Stimulated activated CD4-positive, alpha-beta T cell treated with anti-CD3 and anti-CD28 coated beads, Interleukin-15, amount 100 ng/mL, for 48 hours (primary cell): ENCODE data around the gene HSBP1.

Experiments
- DNase-seq, 2 donors: peaks; one replicate each; pipeline ENCODE4 v3.0.0-alpha.2; 2020; ENCODE audit warnings: low read depth in 2 of 2

Gene HSBP1

GRCh38 chr16:83803811-83804210 lies 4.0 kb upstream of the HSBP1 start:
- DNase-seq = no peak

DNA sequence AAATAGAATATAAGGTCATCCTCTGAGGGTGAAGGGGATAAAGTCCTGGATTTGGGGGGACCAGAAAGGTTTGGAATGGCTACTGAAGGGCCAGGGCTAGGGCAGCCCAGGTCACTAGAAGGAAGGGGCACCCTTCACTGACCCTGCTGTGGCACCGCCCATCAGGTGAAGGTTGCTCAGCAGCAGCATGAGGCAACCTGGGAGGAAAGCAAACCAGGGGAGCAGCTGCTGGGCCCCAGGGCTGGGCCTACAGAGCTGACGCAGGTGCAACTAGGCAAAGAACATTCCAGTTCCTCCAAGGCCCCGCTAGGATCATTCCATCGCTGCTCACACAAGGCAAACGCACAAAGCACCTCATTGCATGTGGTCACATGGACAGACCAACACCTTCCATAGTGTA lies 3.4 kb upstream of the HSBP1 start:
- DNase-seq = no peak

DNA sequence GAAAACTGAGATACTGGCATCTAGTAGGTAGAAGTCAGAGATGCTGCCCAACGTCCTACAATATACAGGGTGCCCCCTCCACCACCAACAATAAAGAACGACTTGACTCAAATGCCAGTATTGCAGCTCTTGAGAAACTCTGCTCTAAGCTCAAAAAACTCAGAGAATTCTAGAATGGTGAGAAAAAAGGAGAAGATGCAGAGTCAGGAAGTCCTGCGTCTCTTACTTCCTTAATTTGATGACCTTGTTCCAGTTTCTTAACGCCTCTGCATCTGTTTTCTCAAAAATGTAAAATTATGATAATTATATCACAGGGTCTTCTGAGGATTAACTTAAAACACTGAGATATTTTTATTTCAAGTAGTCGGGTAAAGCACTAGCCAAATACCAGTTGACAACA lies 1.7 kb upstream of the HSBP1 start:
- no peak for DNase-seq

GRCh38 chr16:83806731-83807130 lies 1.0 kb upstream of the HSBP1 start:
- DNase-seq = no peak

- no peak for DNase-seq
Observed at GRCh38 chr16:83807327-83807709, 460 bp upstream of the HSBP1 start.

DNA sequence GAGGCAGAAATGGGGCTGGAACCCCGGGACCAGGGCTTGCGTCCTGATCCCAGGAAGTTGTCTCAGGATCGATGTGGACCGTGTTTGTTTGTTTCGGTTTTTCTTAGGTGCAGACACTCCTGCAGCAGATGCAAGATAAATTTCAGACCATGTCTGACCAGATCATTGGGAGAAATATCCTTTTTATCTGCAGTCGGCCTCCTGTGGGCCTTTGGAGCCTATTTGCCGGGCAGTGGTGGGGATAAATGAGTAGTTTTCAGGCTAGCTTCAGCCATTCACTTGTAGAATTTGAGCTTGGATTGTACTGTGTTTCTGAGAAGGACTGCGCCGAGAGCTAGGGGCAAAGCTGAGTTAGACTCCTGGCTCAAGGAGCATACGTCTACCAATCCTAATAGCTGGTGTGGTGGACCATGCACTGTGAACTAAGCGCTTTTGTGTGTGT lies 816 bp downstream of the HSBP1 start:
- no peak for DNase-seq

DNA sequence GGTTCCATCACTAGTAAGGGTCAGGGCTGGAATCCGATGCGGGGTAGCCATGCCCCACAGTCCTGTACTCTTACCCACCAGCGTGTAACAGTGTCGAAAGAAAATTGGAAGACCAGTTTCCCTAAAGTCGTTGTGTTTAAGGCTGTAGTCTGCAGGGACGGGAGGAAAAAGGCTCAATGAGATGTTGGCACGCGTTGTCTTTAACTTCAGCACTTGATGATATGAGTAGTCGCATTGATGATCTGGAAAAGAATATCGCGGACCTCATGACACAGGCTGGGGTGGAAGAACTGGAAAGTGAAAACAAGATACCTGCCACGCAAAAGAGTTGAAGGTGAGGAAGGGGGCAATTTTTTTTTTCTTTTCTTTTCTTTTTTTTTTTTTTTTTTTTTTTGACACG lies 1.3 kb downstream of the HSBP1 start:
- no peak for DNase-seq

DNA sequence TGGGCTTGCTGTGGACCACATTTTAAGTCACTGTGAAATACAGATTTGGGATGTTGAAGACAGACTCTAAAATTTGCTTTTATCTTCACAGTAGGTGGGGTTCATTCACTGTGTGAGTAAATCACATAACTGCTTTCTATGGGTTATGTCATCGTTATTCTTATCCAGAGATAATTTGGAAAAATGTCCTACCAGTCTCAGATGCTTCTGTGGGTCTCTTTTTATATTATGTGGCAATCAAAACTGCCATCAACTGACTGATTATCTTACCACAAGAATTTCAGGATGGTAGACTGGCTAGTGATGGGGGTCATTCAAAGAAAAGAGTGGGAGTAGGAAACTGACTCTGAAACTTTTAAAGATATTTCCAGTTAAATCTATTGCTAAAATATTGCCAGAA lies 3.1 kb downstream of the HSBP1 start:
- no peak for DNase-seq

DNA sequence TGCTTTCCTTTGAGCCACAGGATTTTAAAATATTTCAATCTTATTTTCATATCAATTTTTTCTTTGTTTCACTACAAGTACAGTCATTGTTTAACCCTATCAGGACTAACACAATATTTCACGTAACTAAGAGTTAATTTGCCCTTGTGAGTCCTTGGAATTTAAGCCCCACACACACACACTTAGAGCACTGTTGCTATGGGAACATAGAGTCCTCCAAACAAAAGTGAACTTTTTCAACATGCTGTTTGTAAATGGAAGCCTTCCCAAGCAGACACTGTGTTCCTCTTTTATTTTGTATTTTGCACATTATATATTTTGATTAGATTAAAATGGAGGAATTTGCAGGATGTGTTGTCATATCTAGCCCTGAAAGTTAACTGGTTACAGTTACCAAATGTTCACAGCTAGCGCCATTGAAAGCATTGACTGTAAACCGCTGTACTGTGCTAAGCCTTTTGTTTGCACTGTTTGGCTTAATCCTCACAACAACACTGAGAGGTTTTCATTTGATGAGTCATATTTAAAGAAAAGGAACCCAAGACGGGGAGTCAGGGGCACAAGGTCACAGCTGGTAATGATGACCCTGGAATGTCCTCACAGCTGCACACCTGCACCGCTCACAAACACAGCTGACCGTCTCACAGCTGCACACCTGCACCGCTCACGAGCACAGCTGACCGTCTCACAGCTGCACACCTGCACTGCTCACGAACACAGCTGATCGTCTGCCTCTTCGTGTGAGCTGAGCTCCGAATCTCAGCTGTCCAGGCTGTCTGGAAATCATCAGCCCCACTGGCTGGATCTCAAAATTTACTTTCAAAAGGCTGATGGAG lies 6.3 kb downstream of the HSBP1 start:
- DNase-seq = no peak

DNA sequence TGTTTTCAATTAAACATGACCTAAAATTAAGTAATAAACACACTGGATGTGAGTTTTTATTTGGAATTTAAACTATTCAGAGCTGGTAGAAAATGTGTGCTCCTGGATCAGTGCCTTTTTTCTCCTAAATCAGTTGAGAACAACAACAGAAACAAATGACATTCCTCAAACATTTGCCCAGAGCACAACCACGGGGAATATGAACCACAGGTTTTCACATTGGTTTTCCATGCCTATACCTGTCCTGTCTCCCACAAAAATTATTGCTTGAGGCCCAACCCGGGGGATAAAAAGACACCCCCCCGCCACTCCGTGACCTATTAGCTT lies 6.8 kb downstream of the HSBP1 start:
- no peak for DNase-seq

- DNase-seq = no peak
Observed at GRCh38 chr16:83817022-83817421, 9.2 kb downstream of the HSBP1 start.

- DNase-seq = no peak
Observed at GRCh38 chr16:83818276-83818675, 10.5 kb downstream of the HSBP1 start.

GRCh38 chr16:83819361-83819760 lies 11.6 kb downstream of the HSBP1 start:
- DNase-seq = no peak

- peak; percentile 52 to 70 for DNase-seq
Observed at GRCh38 chr16:83826146-83826913, 18.6 kb downstream of the HSBP1 start.

GRCh38 chr16:83830091-83830768 lies 22.5 kb downstream of the HSBP1 start:
- no peak for DNase-seq

DNA sequence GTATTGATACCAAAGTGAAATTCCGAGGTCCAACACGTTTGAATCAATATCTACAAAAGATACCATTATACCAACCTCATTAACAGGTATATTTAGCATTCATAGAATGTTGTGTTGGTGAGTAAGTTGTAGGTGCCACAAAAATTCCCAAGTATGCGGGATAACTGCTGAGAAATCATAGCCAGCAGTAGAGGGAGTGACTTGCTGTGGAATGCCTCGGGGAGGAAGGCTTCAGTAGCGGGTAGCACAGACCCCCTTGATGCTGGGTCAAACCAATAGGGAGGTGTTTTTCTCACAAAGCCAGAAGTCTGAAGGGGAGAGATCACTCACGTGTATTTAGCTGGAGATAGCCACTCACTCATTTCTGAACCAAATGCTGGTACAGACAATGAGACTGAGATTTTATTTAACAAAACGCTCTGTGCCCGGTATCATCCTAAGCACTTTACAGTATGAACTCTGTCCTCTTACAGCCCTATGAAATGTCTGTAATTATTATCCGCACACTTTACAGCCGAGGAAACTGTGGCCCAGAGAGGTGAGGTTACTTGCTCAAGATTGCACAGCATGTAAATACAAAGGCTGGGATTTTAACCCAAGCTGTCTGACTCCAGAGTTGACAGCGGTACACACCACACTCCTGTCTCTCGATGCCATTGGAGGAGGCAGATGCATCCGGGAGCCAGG lies 23.1 kb downstream of the HSBP1 start:
- DNase-seq = no peak

DNA sequence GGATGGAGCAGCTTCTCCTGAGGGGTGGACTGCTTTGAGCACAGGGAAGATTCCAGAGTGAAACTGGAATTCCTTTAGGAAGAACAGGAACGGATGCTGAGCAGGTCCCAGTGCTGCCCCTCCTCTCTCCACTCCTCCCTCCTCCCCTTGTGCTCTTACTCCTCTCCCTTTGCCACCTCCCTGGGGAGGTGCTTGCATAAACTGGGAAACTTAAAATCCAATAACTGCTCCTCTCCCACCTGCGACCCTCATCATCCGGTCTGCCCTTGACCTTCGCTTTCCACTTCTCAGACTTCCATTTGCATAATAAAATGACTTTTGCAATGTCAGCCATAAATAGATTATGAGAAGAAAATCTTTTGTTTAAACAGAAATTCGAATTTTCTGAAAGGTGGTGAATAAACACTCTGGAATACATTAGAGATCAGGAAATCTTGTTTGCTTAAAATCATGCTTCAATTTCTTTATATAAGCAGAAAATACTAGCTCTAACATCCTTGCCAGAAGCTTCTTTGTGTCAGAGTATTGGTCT lies 23.7 kb downstream of the HSBP1 start:
- DNase-seq = no peak

DNA sequence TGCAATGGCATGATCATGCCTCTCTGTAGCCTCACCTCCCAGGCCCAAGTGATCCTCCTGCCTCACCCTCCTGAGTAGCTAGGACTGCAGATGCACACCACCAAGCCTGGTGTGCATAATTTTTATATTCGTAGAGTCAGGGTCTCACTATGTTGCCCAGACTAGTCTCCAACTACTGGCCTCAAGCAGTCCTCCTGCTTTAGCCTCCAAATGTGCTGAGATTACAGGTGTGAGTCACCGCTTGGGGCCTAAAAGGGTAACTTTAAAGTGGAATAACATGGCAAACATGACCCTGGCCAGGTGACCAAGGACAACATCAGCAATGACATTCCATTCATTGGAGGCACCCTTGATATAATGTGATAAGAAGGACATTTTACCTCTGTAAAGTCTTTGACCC lies 26.1 kb downstream of the HSBP1 start:
- DNase-seq = no peak

DNA sequence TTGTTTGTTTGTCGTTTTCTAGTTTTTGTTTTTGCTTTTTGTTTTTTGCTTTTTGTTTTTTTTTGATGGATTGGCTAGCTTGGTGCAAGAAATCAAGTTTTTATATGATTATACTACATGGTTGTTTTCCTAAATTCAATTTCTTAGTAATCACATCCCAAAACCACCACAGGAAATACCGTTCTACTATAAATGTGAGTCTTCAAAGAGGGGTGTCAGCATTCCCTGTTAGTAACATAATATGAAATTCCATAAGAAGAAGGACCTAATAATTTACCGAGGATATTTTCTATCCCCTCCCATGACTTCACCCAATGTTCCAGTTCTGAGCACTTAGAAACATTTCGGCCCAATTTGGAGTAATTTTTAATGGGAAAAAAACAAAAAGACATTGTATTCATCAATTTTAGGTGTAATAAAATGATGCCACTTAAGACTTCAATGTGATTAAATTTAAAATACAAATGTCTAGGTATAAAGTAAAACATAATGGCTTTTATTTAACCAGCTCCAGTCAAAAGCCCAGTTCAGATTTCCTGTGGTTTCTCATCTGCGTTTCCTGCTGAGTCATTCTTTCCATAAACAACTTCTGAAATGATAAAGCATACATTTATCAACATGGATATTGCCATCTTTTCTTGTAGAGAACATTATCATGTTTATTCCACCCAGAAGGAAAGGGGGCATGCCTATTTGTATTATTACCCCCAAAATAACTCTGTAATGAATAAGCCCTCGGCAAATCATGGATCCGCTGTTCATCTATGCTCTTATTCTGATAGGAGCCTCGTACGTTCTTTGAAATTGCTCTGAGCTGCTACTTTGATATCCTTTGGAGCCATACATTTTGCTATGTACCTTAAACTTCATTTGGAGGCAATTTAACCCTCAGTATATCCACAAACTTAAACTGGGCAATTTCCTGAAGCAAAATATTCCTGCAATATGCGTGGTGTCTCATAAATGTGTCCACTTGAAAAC lies 28.1 kb downstream of the HSBP1 start:
- no peak for DNase-seq

- DNase-seq = no peak
Observed at GRCh38 chr16:83837566-83837965, 29.8 kb downstream of the HSBP1 start.

DNA sequence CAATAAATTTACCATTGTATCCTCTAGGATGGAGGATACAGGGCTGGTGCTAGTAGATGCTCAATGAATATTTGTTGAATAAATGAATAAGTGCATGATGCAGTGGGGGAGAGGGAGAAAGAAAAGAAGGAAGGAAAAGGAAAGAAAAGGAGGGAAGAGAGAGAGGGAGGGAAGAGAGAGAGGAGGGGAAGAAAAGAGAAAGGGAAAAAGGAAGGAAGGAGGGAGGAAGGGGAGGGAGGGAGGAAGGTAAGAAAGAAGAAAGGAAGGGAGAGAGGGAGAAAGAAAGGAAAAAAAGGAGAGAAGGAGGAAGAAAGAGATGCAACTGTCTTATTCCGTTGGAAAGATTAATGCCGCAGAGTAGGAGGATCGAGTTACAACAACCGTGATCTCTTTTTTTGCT lies 30.4 kb downstream of the HSBP1 start:
- DNase-seq = no peak
